Fibroblast of the aortic adventitia (primary cell): ENCODE results near the gene QSOX1. TPM values are rescaled to one million over a fixed set of nuclear protein-coding genes. Genes with fewer than 3 reads are reported as not detected.
"Not testable (repeated sequence)": the region's sequence is repeated elsewhere in the genome, so short reads cannot be mapped to it uniquely, and the experiment has no call there.

ENCODE experiments used
- DNase-seq: peaks from one replicate; pipeline ENCODE4 v3.0.0-alpha.2; 2010; ENCODE audit warnings: low read depth
- H3K4me3 ChIP-seq: 2 replicates; pipeline ENCODE4 v1.5.1; 2011; ENCODE audit warnings: low read depth, mild to moderate bottlenecking, control low read depth, low read length, moderate library complexity
- CTCF ChIP-seq: IDR thresholded peaks from 2 replicates; pipeline ENCODE4 v1.5.1; 2011; ENCODE audit warnings: mild to moderate bottlenecking, low read length, control low read depth, inconsistent platforms; ENCODE audit not compliant: insufficient read depth
- total RNA-seq: library from RNA; depleted of rRNA; stranded (reverse); fragments of >200 nt; gene quantifications from 2 replicates; pipeline ENCODE4 v1.2.3, GENCODE V29; 2012; ENCODE audit warnings: low replicate concordance

QSOX1 gene
- total RNA-seq, 1 donor, result 261 TPM

- TF ChIP-seq CTCF, result no peak
- no peak for DNase-seq
- H3K4me3 ChIP-seq, result no peak overlapping the region
These were observed 41.9 kb downstream of the QSOX1 start for GRCh38 chr1:180196436-180197003.

- DNase-seq, result no peak
- no peak overlapping the region for H3K4me3 ChIP-seq
- TF ChIP-seq CTCF, result no peak
These were observed 42.6 kb downstream of the QSOX1 start for GRCh38 chr1:180197231-180197630.

- DNase-seq, result no peak
- no peak for TF ChIP-seq CTCF
- H3K4me3 ChIP-seq, result no peak overlapping the region
These were observed 43.5 kb downstream of the QSOX1 start for GRCh38 chr1:180198196-180198595.

GRCh38 chr1:180198611-180199010, 43.9 kb downstream of the QSOX1 start:
- H3K4me3 ChIP-seq, result no peak overlapping the region
- no peak for TF ChIP-seq CTCF
- DNase-seq, result no peak

GRCh38 chr1:180199018-180199417, 44.3 kb downstream of the QSOX1 start:
- H3K4me3 ChIP-seq, result no peak overlapping the region
- DNase-seq, result no peak
- no peak for TF ChIP-seq CTCF

- no peak for DNase-seq
- TF ChIP-seq CTCF, result no peak
- H3K4me3 ChIP-seq, result no peak overlapping the region
These were observed 47.0 kb downstream of the QSOX1 start for GRCh38 chr1:180201451-180202200.

- not testable (repeated sequence) for H3K4me3 ChIP-seq, DNase-seq
These were observed 47.9 kb downstream of the QSOX1 start for GRCh38 chr1:180202588-180202987.
